ELR (cell line): Measurements from ENCODE around the gene NOA1.

Experiments
- DNase-seq: peaks from one replicate; pipeline ENCODE4 v3.0.0-alpha.2; 2015; ENCODE audit warnings: low read depth

The NOA1 gene

DNA sequence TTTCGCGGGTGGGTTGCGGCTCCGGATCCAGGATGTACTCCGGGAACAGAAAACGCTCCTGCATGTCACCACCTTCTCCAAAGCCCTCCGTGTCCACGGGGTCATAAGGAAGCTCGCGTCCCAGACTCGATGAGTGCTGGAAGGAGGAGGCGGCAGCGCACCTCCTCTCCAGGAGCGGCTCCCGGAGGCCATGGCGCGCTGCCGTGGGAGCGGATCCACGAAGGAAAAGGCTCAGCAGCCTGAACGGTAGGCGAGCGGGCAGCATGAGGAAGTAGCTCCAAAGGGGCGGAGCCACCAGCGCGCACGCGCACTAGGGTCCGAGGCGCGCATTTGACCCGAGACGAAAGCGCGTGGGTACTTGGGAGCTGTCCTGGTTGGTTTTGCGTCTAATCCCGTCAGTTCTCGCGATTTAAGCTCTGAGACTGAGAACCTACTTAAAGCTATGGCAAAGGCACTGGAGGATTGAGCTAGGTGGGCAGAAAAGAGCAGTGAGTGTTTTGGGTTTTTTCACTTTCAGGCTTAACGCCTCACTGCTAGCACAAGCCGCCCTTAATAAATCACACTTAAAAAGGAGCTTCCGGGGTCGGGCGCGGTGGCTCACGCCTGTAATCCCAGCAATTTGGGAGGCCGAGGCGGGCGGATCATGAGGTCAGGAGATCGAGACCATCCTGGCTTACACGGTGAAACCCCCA, at the start of gene NOA1:
Gene NOA1 (minus strand): TSS at position 286 of the 692 bp plus-strand sequence. CDS start 21 bp downstream, at position 265.
- peak; percentile 99 for DNase-seq

DNA sequence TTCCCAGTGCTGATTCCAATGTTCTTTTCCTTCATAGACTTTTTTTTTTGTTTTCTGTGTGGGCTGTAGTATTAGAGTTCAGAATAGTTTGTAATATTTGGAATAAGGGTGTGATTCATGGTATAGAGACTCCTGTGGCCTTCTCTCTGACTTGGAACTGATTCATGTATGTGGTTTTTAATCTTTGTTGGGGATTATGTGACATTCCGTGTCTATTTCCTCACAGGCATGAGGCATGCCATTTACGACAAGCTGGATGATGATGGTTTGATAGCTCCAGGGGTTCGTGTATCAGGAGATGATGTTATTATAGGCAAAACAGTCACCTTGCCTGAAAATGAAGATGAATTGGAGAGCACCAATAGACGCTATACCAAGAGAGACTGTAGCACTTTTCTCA, 45.7 kb upstream of the NOA1 start:
- DNase-seq: peak; percentile 97

- peak; percentile 94 for DNase-seq
Measured at GRCh38 chr4:57020467-57021101, 43.2 kb upstream of the NOA1 start.

DNA sequence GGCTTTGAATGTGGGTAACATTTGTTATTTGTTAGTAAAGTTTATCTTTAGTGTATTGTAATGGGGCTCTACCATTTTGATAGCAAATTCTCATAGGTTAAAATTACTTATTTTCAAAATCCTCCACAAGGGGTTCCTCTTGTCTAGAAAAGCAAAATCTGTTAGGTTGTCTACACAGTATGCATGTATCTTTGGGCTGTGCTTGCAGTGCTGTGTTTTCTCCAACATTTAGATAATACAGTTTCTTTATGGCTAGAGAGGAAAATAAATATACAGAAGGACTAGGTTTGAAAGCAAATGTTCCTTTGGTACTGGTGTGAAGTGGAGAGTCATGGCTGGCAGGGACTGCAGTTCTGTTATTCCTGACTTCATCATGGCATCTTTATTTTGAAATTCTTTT, 41.6 kb upstream of the NOA1 start:
- no peak for DNase-seq

DNA sequence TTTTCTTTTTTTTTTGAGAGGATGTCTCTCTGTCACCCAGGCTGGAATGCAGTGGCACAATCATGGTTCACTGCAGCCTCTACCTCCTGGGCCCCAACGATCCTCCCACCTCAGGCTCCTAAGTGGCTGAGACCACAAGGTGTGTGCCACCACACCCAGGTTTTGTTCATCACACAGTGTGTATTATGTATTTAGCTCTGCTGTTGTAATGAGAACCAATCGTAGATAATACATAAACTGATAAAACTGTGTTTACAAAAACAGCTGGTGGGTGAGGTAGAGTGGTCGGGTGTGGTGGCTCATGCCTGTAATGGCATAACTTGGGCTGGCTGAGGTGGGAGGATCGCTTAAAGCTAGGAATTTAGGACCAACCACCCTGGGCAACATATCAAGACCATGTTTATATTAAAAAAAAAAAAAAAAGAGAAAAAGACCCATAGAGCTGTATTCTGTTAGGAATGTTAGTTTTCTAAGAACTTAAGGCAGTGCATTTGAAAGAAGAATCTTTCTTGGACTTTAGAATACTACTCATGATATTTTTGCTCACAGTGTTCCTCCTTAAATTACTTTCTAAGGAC, 36.2 kb upstream of the NOA1 start:
- DNase-seq: no peak

GRCh38 chr4:56999751-57000150, 22.3 kb upstream of the NOA1 start:
- no peak for DNase-seq

DNA sequence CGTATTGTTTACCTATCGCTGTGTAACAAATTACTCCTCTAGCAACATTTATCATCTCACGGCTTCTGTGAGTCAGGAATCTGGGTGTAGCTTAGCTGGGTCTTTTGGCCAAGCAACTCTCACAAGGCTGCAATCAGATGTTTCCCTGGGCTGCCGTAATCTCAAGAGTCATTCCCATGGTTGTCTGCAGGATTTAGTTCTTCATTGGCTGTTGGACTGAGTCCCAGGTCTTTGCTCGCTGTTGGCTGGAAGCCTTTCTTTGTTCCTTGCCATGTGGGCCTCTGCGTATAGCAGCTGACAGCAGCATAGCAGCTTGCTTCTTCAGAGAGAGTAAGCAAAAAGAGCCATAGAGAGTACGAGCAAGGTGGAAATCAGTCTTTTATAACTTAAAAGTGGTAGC, 18.1 kb upstream of the NOA1 start:
- no peak for DNase-seq

DNA sequence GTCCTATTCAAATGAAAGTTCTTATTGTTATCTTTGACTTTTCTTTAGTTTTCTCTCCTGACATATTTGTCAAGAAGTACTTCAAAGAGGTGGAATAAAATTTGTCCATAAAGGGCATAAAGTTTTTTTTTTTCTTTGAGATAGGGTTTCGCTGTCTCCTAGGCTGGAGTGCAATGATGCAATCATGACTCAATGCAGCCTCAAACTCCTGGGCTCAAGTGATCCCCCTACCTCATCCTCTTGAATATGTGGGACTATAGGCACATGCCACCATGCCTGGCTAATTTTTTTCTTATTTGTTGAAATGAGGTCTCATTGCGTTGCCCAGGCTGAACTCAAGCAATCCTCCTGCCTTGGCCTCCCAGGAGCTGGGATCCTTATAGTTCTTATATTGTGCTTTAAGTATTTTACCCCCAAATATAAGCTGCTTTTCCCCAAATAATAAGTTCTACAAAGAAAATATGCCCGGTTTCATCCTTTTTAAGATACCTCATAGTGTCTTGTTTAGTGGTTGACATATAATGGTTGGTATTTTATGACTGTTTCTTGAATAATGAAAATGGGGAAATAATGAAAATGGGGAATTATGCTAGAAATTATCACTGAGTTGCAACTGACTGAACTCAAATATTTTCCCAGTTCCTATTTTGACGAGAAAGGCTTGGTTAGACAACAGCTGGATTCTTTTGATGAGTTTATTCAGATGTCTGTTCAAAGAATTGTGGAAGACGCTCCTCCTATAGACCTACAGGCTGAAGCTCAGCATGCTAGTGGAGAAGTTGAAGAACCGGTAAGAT, 12.9 kb upstream of the NOA1 start:
- peak; percentile 60 for DNase-seq

GRCh38 chr4:56986952-56987351, 9.5 kb upstream of the NOA1 start:
- DNase-seq: no peak

GRCh38 chr4:56986192-56986591, 8.8 kb upstream of the NOA1 start:
- DNase-seq: no peak

- peak; percentile 47 for DNase-seq
Measured at GRCh38 chr4:56981795-56982201, 4.4 kb upstream of the NOA1 start.

DNA sequence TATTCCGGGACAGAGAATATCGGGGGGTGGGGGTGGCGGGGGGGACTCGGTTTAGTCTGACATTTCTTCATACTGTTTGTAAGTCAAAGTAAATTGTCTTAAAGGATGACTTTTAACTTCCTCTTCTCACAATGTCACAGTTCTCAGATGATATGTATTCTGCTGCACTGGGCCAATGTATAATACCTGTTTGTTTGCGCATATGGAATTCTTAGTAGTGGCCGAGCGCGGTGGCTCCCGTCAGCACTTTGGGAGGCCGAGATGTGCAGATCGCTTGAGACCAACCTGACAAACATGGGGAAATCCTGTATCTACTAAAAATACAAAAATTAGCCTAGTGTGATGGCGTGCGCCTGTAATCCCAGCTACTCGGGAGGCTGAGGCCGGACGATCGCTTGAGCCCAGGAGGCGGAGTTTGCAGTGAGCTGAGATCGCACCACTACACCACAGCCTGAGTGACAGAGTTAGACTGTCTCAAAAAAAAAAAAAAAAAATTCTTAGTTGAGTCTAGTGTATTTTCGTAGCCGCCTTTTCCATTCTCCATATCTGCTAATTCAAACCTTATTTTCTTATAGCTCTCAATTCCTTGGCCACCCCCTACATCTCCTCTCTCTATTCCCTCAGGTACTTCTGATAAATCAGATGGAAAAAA, 2.1 kb upstream of the NOA1 start:
- DNase-seq: peak; percentile 50

- peak; percentile 96 for DNase-seq
Measured at GRCh38 chr4:56978750-56979303, 1.4 kb upstream of the NOA1 start, which contains the start of gene POLR2B. Gene POLR2B, plus strand, starts transcription at chr4:56978896. Its CDS starts 90 bp downstream, at chr4:56978986.

DNA sequence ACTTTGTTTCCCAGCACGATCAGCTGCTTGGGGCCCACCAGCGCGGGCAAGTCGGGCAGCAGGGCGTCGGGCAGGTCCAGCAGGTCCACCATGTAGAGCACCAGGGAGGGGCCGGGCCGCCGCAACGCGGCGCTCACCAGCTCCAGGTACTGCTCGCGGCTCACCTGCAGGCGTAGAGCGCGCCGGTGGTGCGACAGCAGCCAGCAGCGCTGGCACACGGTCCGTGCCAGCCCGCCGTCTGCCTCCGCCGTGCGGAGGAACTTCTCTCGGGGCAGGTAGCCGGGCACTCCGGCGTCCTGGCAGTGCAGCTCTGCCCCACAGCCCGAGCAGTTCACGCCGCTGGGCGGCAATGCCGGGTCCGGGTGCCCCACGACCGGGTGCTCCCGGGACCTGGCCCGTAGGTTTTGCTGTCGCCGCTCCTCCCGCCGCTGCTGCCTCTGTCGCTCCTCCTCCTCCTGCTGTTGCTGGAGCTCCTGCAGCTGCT, 527 bp downstream of the NOA1 start:
- DNase-seq: no peak

- DNase-seq: peak; percentile 27
Measured at GRCh38 chr4:56976283-56976836, 1.0 kb downstream of the NOA1 start.

- no peak for DNase-seq
Measured at GRCh38 chr4:56973336-56973735, 4.1 kb downstream of the NOA1 start.

GRCh38 chr4:56972809-56973208, 4.6 kb downstream of the NOA1 start:
- no peak for DNase-seq

DNA sequence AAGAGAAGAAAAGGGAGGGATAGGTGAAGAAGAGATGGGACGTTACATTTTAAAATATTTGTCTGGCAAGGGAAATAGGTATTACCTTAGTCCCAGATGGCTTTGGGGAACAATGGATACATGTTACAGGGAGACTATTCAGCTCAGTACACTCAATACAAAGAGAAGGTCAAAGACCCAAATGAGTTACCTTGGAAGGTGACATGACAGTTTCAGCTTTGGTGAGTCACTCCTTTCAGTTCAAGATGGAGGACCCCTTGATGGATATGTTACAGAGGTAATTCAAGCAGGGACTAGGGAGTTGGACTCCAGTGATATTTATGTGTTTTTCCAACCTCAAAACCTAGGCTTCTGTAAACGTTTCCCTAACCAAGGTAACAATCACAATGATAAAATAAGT, 5.0 kb downstream of the NOA1 start:
- DNase-seq: no peak

- no peak for DNase-seq
Measured at GRCh38 chr4:56971383-56971782, 6.0 kb downstream of the NOA1 start.

GRCh38 chr4:56961107-56961500, 16.3 kb downstream of the NOA1 start:
- no peak for DNase-seq

DNA sequence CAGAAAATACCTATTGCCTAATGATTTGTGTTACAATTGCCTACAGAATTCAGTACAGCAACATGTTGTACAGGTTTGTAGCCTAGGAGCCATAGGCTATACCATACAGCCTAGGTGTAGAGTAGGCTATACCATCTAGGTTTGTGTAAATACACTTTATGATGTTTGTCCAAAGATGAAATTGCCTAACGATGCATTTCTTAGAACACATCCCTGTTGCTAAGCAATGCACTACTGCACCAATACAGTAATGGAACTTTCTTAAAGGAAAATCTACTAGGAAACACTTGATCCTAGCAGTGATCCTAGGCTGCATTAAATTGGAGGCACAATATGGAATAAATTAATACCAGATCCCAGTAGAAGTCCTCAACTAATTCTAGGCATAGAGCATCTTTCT, 18.3 kb downstream of the NOA1 start:
- DNase-seq: no peak
